Type B pancreatic cell (in vitro differentiated cells): ENCODE data around the gene MYBPH. TPM values are rescaled to one million over a fixed set of nuclear protein-coding genes. Genes with fewer than 3 reads are reported as not detected.

Experiments used
- DNase-seq: peaks from one replicate; pipeline ENCODE4 v3.0.0; 2021; ENCODE audit warnings: mixed read lengths; ENCODE audit not compliant: unreplicated experiment; ENCODE audit errors: extremely low spot score
- H3K27ac Mint-ChIP-seq: 2 replicates; pipeline ENCODE4 v1.8.0; 2021; ENCODE audit warnings: mild to moderate bottlenecking, mixed read lengths
- H3K27me3 Mint-ChIP-seq: 2 replicates; pipeline ENCODE4 v1.8.0; 2021; ENCODE audit warnings: mixed read lengths
- H3K36me3 Mint-ChIP-seq: 2 replicates; pipeline ENCODE4 v1.8.0; 2021; ENCODE audit warnings: mixed read lengths
- H3K4me1 Mint-ChIP-seq: one replicate; pipeline ENCODE4 v1.8.0; 2021; ENCODE audit warnings: mixed read lengths; ENCODE audit not compliant: unreplicated experiment
- H3K4me3 Mint-ChIP-seq: 2 replicates; pipeline ENCODE4 v1.8.0; 2021; ENCODE audit warnings: mild to moderate bottlenecking, mixed read lengths
- H3K9me3 Mint-ChIP-seq: 2 replicates; pipeline ENCODE4 v1.8.0; 2021; ENCODE audit warnings: mixed read lengths
- CTCF ChIP-seq: fragments of 200-600 bp; sonication (generic); conservative IDR thresholded peaks from 2 replicates; pipeline ENCODE4 v1.5.0; 2021; ENCODE audit warnings: antibody characterized with exemption, mild to moderate bottlenecking
- total RNA-seq: library from RNA; stranded (reverse); gene quantifications from 2 replicates; pipeline ENCODE4 v1.2.1, GENCODE V29; 2021; ENCODE audit warnings: low replicate concordance

Gene MYBPH
- total RNA-seq, 1 donor from 2014 or later, result 1.6 TPM

- peak; percentile 63 for TF ChIP-seq CTCF
- DNase-seq, result peak; percentile 57
- no peaks in the 10 kb centered on the region for H3K9me3 Mint-ChIP-seq
- no peak overlapping the region for H3K4me3 Mint-ChIP-seq
- H3K36me3 Mint-ChIP-seq, result no peaks in the 10 kb centered on the region
- H3K27ac Mint-ChIP-seq, result no peak overlapping the region
- H3K4me1 Mint-ChIP-seq, result peaks cover 22% of the 10 kb centered on the region
- peaks cover 81% of the 10 kb centered on the region for H3K27me3 Mint-ChIP-seq
These were observed 49.3 kb downstream of the MYBPH start for GRCh38 chr1:203126151-203126865.

- no peak overlapping the region for H3K27ac Mint-ChIP-seq
- no peaks in the 10 kb centered on the region for H3K9me3 Mint-ChIP-seq
- no peak overlapping the region for H3K4me3 Mint-ChIP-seq
- peaks cover 88% of the 10 kb centered on the region for H3K27me3 Mint-ChIP-seq
- peaks cover 15% of the 10 kb centered on the region for H3K4me1 Mint-ChIP-seq
- DNase-seq, result peak; percentile 52
- no peaks in the 10 kb centered on the region for H3K36me3 Mint-ChIP-seq
- TF ChIP-seq CTCF, result no peak
These were observed 50.9 kb downstream of the MYBPH start for GRCh38 chr1:203124546-203125317.

GRCh38 chr1:203124011-203124410 lies 51.6 kb downstream of the MYBPH start:
- no peak for TF ChIP-seq CTCF
- H3K27ac Mint-ChIP-seq, result no peak overlapping the region

DNA sequence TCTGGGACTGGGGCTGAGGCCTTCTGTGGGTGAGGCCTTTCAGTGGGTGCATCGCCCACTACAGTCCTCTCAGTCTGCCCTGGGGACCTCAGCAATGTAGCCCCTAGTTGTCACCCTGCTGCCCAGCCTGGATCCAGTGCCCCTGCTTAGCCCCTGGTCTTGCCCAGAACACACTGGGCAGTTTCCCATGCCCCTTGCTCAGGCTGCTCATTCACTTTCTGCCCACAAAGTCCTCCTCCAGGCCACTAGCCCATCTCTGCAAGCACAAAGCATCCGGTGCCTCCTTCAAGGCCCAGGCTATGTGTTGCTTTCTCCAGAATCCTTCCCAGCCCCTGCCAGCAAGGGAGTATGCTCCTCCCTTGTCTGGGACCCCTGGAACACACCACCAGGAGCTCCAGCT lies 53.5 kb downstream of the MYBPH start:
- Mint-ChIP-seq H3K4me3 (no peak overlapping the region), H3K4me1 (peaks cover 11% of the 10 kb centered on the region), H3K27me3 (peaks cover 88% of the 10 kb centered on the region), H3K9me3 (no peaks in the 10 kb centered on the region), H3K27ac (no peak overlapping the region), H3K36me3 (no peaks in the 10 kb centered on the region)
- peak; percentile 47 for DNase-seq
- TF ChIP-seq CTCF, result no peak

More at GRCh38 chr1:203124011-203124410, 51.6 kb downstream of the MYBPH start:
- Mint-ChIP-seq H3K4me3 (no peak overlapping the region), H3K27me3 (peaks cover 85% of the 10 kb centered on the region), H3K9me3 (no peaks in the 10 kb centered on the region), H3K36me3 (no peaks in the 10 kb centered on the region), H3K4me1 (peaks cover 13% of the 10 kb centered on the region)
- DNase-seq, result peak; percentile 53

- H3K27me3 Mint-ChIP-seq, result peaks cover 88% of the 10 kb centered on the region
- H3K27ac Mint-ChIP-seq, result no peak overlapping the region
- no peaks in the 10 kb centered on the region for H3K9me3 Mint-ChIP-seq
- DNase-seq, result peak; percentile 56
- H3K4me3 Mint-ChIP-seq, result no peak overlapping the region
- peaks cover 6% of the 10 kb centered on the region for H3K4me1 Mint-ChIP-seq
- TF ChIP-seq CTCF, result no peak
- no peaks in the 10 kb centered on the region for H3K36me3 Mint-ChIP-seq
These were observed 54.2 kb downstream of the MYBPH start for GRCh38 chr1:203121186-203122015.
